Measurements from ENCODE around the gene RIMBP2.
"Not testable (repeated sequence)": the region's sequence is repeated elsewhere in the genome, so short reads cannot be mapped to it uniquely, and the experiment has no call there.

Gene RIMBP2

GRCh38 chr12:130739571-130739970 is 23.5 kb upstream of the RIMBP2 start:
- DNase-seq (ENCODE audit: low read depth), result no peak

DNA sequence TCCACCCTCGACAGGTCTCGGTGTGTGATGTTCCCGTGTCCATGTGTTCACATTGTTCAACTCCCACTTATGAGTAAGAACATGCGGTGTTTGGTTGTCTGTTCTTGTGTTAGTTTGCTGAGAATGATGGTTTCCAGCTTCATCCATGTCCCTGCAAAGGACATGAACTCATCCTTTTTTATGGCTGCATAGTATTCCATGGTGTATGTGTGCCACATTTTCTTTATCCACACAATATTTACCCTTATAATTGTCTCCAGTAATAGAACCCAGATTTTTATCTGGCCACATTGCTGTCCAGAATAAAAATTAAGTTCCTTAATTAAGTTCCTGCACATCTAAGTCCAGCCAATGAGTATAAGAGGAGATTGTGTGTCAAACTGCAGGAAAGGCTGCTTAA is 22.3 kb upstream of the RIMBP2 start:
- DNase-seq (ENCODE audit: low read depth), result not testable (repeated sequence)

- no peak for DNase-seq (ENCODE audit: low read depth)
These were observed 21.6 kb upstream of the RIMBP2 start for GRCh38 chr12:130737731-130738130.

DNA sequence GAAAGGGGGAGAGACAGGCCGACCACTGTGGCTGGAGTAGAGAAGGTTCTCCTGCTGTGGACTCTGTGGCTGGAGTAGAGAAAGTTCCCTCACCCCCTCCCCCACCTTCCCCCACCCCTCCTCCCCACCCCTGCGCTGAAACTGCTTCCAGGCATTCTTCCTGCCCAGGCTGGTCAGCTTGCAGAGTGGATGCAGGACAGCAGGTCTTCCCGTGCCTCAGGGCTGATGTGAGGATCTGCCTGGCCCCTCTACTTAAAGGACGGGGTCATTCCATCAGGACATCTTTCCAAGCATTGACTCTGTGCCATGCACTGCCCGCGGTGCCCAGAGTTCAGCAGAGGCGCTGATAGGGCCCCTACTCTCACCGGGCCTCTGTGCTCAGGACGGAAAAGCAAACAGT is 13.2 kb upstream of the RIMBP2 start:
- DNase-seq (ENCODE audit: low read depth), result no peak

DNA sequence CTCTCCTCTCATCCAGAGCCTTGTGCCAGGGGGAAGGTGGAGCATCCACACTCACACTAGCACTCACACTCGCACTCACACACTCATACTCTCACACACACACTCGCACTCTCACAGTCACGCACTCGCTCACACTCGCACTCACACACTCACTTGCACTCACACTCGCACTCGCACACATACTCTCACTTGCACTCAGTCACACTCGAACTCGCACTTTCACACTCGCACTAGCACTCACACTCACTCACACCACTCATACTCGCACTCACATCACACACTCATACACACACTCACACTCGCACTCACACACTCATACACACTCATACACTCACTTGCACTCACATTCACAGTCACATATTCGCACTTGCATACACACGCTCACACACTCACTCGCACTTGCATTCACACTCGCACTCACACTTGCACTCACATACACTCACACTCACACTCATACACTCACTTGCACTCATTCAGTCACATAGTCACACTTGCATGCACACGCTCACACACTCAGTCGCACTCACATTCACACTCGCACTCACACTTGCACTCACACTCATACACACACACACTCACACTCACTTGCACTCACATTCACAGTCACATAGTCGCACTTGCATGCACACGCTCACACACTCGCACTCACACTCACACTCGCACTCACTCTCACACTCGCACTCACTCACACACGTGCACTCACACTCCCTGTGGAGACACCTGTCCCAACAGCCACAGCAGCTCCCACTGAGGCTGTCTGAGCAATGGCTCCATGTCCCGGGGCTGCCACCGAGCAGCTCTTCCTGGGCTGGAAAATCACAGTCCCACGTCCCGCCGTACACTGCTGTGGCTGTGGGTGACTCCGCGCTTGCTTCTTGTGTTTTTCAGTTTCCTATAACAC is 12.3 kb upstream of the RIMBP2 start:
- DNase-seq (ENCODE audit: low read depth), result no peak

- DNase-seq (ENCODE audit: low read depth), result no peak
These were observed 3.3 kb upstream of the RIMBP2 start for GRCh38 chr12:130719263-130719859.

GRCh38 chr12:130717752-130718151 is 1.7 kb upstream of the RIMBP2 start:
- no peak for DNase-seq (ENCODE audit: low read depth)

DNA sequence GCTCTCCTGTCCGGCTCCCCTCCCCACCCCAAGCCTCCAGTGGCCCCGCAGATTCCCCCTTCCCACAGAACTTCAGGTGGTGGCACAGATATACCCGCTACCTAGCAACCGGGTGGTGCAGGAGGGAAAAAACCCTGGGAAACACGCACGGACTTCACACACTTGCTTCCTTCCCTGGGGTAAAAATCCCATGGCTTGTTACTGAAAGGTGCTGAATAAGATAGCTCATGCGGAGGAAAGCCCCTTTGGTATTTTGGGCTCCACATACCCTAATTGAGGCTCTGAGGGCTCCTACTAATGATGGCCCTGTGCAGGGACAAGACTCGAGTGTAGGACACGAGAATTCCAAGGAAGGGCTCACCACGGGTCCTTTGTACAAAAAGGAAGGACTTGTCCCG is 869 bp upstream of the RIMBP2 start:
- no peak for DNase-seq (ENCODE audit: low read depth)

DNA sequence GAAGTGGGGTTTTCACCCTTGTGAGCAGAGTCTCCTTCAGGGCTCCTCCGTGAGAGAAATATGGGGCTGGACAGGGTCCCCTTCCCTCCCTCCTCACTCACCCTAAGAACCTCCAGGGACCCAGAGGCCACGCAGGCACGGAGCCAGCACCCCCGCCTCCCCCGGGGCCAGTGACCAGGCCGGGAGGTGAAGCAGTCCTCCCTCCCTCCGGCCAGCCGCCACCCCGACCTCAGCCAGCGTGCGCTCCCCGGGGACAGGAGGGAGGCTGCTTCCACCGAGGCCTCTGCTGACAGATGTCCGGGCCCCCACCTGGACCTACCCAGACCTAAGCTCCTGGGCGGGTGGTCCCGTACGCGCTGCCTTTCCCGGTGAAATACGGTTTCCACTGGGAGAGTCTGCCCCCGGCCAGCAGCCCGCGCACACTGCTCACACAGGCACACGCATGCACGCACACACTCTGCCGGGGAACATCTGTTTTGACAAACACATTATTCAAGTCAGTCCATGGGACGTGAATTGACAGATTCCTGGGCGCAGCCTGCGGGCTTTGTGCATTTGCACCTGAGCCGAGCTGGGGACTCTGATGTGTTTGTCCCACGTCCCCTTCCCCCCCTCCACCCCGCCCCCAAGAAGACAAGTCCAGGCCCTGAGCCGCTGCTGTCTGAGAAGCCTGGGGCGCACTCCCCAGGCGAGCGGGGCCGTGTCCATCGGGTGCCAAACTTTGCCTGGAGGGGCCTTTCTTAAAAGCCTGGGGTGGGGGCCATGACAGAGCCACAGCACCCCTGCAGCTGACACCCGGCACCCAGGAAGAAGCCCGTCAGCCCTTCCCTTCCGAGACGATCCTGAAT is 725 bp downstream of the RIMBP2 start:
- no peak for DNase-seq (ENCODE audit: low read depth)

GRCh38 chr12:130714591-130715149 is 1.4 kb downstream of the RIMBP2 start:
- no peak for DNase-seq (ENCODE audit: low read depth)

GRCh38 chr12:130714091-130714590 is 2.0 kb downstream of the RIMBP2 start:
- DNase-seq (ENCODE audit: low read depth), result no peak

DNA sequence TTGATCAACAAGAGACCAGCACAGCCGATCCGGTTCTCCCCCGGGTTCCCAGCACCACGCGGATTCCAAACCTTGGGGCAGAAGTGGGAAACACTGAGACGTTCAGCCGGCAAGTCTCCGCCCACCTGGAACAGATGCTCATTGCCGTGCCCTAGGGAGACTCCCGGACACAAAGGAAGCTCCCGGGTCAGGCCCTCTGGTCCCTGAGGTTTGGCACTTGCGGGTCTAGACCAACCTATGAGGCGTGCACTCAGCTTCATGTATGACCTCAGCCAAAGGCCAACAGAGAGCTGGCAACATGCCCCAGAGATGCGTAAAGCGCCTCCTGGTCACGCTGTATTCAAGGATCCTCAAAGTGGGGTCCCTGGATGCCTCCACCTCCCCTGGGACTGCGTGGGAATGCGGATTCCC is 2.5 kb downstream of the RIMBP2 start:
- no peak for DNase-seq (ENCODE audit: low read depth)

DNA sequence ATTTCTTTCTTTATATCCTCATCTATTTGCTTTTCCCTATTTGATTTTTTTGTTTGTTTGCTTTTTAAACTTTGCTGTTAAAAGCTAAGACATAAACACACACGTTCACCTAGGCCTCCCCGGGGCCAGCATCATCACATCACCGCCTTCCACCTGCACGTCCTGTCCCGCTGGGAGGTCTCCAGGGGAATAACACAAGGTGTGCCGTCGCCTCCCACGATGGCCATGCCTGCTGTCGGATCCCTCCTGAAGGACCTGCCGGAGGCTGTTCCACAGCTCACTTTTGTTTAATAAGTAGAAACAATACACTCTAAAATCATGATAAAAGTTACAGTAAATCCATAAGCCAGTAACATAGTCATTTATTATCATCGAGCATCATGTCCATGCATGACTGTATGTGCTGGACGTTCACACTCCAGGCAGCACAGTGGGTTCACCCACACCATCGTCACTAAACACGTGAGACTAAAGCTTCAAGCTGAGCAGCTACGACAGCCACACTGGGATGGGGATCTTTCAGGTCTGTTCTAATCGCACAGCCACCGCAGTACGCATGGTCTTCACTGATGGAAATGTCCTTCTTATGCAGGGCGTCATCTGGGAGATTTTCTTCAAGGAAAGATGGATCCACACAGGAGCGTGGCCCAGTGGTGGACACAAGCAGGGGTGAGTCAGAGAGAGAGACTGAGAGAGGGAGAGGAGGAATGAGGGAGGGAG is 3.6 kb downstream of the RIMBP2 start:
- no peak for DNase-seq (ENCODE audit: low read depth)

DNA sequence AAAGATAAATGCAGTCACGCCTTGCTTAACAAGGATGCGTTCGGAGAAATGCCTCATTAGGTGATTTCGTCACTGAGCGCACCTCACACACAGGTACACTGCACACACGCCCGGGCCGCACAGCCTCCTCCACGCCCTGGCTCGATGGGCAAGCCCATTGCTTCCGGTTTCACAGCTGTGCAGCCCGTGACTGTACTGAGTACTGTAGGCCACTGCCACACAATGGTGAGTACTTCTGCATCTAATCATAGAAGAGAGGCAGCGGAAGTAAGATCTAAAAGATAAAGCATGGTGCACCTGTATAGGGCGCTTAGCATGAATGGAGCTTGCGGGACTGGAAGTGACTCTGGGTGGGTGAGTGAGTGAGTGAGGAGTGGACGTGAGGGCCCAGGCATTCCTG is 4.3 kb downstream of the RIMBP2 start:
- DNase-seq (ENCODE audit: low read depth), result no peak

- no peak for DNase-seq (ENCODE audit: low read depth)
These were observed 5.4 kb downstream of the RIMBP2 start for GRCh38 chr12:130710733-130711080.

- DNase-seq (ENCODE audit: low read depth), result no peak
These were observed 5.9 kb downstream of the RIMBP2 start for GRCh38 chr12:130709971-130710732.

GRCh38 chr12:130709151-130709970 is 6.7 kb downstream of the RIMBP2 start:
- DNase-seq (ENCODE audit: low read depth), result no peak

DNA sequence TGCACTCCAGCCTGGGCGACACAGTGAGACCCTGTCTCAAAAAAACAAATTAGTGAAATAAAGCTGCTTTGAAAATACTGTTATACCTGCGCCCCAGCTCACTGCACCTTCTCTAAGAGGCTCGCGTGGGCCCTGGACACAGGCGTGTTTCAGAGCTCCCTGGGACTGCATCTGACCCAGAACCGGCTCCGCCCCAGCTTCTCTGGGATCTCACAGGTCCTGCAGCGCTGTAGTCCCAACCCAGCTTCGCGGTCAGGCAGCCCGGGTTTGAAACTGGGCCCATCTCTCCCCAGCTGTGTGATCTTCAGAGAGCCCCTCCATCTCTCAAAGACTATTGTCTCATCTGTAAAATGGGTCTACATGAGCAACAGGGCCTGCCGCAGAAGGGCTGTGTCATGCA is 7.5 kb downstream of the RIMBP2 start:
- no peak for DNase-seq (ENCODE audit: low read depth)

DNA sequence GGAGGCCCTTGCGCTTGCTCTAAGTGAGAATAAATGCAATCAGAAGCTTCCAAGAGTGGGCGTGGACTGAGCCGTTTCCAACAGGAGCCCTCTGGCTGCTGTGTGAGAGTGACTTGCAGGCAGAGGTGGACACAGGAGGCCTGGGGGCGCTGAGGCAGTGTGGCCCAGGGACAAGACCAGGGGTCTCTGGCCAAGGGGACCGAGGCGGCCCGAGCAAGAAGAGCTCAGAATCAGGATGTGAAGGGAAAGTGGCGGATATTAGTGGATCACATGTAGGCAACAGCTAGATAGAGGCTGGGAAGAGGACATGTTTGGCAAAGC is 8.6 kb downstream of the RIMBP2 start:
- DNase-seq (ENCODE audit: low read depth), result no peak

DNA sequence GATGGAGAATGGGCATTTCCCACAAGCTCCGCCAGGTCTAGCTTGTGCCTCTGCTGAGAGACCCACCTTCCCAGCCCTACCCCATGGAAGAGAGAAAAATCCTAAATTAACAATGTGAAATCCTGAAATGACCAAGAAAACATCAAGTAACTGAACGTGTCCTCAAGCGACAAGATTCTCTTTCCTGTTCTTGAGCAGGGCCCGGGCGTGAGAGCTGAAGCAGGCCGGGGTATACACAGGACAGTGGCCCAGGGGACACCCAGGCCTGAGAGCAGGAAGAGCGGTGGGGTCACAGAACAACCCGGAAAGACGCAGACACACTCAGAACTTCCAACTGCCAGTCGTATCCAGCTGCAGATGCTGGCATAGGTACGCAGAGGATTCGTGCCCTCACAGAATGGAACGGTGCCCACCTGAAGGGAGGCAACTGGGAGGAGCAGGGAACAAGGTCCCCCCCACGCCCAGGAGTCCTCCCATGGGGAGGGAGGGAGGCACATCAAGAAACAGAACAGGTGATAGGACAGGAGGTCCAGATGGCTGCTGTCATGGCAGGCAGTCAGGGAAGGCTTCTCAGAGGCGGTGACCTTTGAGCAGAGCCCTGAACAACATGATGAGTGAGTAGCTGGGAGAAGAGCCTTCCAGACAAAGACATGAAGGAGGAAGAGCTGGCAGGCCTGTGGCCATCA is 9.1 kb downstream of the RIMBP2 start:
- no peak for DNase-seq (ENCODE audit: low read depth)
